ENCODE results near the gene NT5C3B.

The NT5C3B gene

DNA sequence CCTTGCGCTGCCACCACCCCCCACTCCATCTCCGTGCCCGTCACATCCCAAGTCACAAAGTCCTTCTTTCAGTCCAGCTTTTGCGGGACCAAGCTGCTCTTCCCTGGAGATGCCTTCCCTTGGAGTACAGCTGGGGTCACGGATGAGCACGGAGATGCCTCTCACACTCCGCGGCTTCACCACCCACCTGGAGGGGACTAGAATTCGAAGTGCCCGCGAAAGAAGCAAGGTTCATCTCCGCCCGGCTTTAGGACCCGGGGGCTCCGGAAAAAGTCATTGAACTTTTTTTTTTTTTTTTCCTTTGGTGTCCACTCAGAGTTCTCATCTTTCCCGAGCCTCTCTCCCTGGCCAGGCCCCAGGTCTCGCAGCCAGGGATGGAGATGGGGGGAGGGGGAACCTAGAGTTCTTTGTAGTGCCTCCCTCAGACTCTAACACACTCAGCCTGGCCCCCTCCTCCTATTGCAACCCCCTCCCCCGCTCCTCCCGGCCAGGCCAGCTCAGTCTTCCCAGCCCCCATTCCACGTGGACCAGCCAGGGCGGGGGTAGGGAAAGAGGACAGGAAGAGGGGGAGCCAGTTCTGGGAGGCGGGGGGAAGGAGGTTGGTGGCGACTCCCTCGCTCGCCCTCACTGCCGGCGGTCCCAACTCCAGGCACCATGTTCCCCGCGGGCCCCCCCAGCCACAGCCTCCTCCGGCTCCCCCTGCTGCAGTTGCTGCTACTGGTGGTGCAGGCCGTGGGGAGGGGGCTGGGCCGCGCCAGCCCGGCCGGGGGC is 23.5 kb downstream of the NT5C3B start, which contains the start of gene FKBP10 (continued):
- TF ChIP-seq ZNF2 (tag by site-specific recombination; IDR thresholded peaks at IDR 0.05): peak; percentile 62
- no peak for TF ChIP-seq ZNF677 (tag by site-specific recombination; IDR thresholded peaks at IDR 0.05)
- peak; percentile 57; the same call in 1 of the 2 replicates for TF ChIP-seq CTCF (tag by site-specific recombination; IDR thresholded peaks at IDR 0.05)
- no peak for TF ChIP-seq ZNF148 (tag by site-specific recombination; IDR thresholded peaks at IDR 0.05; ENCODE audit: borderline replicate concordance)
- TF ChIP-seq ZNF221 (tag by site-specific recombination; IDR thresholded peaks at IDR 0.05; ENCODE audit: borderline replicate concordance): no peak
- TF ChIP-seq TCF7L2 (IDR thresholded peaks at IDR 0.05; ENCODE audit: borderline replicate concordance, low read depth, low read length): peak; percentile 77; the same call in 1 of the 2 replicates
- TF ChIP-seq ZNF510 (tag by site-specific recombination; IDR thresholded peaks at IDR 0.05; ENCODE audit: insufficient replicate concordance): no peak
- peak; percentile 41; the same call in 1 of the 2 replicates for TF ChIP-seq ZNF24 (tag by site-specific recombination; IDR thresholded peaks at IDR 0.05)
- peak; percentile 38; the same call in 1 of the 2 replicates for TF ChIP-seq ZNF701 (tag by site-specific recombination; IDR thresholded peaks at IDR 0.05)
- TF ChIP-seq SP2 (tag by site-specific recombination; IDR thresholded peaks at IDR 0.05): peak; percentile 53
- 0 out of 2 replicates have a peak, but pooled peaks have one; percentile 2 for TF ChIP-seq ZBTB44 (tag by site-specific recombination; IDR thresholded peaks at IDR 0.05)
- TF ChIP-seq, protein P1, sequence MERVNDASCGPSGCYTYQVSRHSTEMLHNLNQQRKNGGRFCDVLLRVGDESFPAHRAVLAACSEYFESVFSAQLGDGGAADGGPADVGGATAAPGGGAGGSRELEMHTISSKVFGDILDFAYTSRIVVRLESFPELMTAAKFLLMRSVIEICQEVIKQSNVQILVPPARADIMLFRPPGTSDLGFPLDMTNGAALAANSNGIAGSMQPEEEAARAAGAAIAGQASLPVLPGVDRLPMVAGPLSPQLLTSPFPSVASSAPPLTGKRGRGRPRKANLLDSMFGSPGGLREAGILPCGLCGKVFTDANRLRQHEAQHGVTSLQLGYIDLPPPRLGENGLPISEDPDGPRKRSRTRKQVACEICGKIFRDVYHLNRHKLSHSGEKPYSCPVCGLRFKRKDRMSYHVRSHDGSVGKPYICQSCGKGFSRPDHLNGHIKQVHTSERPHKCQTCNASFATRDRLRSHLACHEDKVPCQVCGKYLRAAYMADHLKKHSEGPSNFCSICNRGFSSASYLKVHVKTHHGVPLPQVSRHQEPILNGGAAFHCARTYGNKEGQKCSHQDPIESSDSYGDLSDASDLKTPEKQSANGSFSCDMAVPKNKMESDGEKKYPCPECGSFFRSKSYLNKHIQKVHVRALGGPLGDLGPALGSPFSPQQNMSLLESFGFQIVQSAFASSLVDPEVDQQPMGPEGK (tag by site-specific recombination; IDR thresholded peaks at IDR 0.05): peak; percentile 86
- no peak for TF ChIP-seq ZNF175 (tag by site-specific recombination; IDR thresholded peaks at IDR 0.05)
- no peak for TF ChIP-seq ZNF488 (tag by site-specific recombination; IDR thresholded peaks at IDR 0.05)
- peak; percentile 37; the same call in 1 of the 2 replicates for TF ChIP-seq ZSCAN5A (tag by site-specific recombination; IDR thresholded peaks at IDR 0.05)
- no peak for TF ChIP-seq MZF1 (tag by site-specific recombination; IDR thresholded peaks at IDR 0.05; ENCODE audit: borderline replicate concordance)
- no peak for TF ChIP-seq ZNF416 (tag by site-specific recombination; IDR thresholded peaks at IDR 0.05)
- no peak for TF ChIP-seq RBAK (tag by site-specific recombination; IDR thresholded peaks at IDR 0.05)
- TF ChIP-seq, protein P2, sequence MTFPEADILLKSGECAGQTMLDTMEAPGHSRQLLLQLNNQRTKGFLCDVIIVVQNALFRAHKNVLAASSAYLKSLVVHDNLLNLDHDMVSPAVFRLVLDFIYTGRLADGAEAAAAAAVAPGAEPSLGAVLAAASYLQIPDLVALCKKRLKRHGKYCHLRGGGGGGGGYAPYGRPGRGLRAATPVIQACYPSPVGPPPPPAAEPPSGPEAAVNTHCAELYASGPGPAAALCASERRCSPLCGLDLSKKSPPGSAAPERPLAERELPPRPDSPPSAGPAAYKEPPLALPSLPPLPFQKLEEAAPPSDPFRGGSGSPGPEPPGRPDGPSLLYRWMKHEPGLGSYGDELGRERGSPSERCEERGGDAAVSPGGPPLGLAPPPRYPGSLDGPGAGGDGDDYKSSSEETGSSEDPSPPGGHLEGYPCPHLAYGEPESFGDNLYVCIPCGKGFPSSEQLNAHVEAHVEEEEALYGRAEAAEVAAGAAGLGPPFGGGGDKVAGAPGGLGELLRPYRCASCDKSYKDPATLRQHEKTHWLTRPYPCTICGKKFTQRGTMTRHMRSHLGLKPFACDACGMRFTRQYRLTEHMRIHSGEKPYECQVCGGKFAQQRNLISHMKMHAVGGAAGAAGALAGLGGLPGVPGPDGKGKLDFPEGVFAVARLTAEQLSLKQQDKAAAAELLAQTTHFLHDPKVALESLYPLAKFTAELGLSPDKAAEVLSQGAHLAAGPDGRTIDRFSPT (tag by site-specific recombination; IDR thresholded peaks at IDR 0.05): peak; percentile 76
- no peak for TF ChIP-seq ZNF274 (IDR thresholded peaks at IDR 0.05; ENCODE audit: low read length)
- no peak for TF ChIP-seq ZNF274 (tag by site-specific recombination; IDR thresholded peaks at IDR 0.05; ENCODE audit: borderline replicate concordance)
- peak; percentile 93; the same call in 1 of the 2 replicates for TF ChIP-seq BCL11A (tag by site-specific recombination; IDR thresholded peaks at IDR 0.05; ENCODE audit: low read depth)
- TF ChIP-seq ZNF639 (tag by site-specific recombination; IDR thresholded peaks at IDR 0.05): peak; percentile 75; the same call in 1 of the 2 replicates
- peak; percentile 61 for TF ChIP-seq OSR2 (tag by site-specific recombination; IDR thresholded peaks at IDR 0.05)
